ENCODE measurements around the gene ARID3C.

The ARID3C gene, protein sequence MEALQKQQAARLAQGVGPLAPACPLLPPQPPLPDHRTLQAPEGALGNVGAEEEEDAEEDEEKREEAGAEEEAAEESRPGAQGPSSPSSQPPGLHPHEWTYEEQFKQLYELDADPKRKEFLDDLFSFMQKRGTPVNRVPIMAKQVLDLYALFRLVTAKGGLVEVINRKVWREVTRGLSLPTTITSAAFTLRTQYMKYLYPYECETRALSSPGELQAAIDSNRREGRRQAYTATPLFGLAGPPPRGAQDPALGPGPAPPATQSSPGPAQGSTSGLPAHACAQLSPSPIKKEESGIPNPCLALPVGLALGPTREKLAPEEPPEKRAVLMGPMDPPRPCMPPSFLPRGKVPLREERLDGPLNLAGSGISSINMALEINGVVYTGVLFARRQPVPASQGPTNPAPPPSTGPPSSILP

DNA sequence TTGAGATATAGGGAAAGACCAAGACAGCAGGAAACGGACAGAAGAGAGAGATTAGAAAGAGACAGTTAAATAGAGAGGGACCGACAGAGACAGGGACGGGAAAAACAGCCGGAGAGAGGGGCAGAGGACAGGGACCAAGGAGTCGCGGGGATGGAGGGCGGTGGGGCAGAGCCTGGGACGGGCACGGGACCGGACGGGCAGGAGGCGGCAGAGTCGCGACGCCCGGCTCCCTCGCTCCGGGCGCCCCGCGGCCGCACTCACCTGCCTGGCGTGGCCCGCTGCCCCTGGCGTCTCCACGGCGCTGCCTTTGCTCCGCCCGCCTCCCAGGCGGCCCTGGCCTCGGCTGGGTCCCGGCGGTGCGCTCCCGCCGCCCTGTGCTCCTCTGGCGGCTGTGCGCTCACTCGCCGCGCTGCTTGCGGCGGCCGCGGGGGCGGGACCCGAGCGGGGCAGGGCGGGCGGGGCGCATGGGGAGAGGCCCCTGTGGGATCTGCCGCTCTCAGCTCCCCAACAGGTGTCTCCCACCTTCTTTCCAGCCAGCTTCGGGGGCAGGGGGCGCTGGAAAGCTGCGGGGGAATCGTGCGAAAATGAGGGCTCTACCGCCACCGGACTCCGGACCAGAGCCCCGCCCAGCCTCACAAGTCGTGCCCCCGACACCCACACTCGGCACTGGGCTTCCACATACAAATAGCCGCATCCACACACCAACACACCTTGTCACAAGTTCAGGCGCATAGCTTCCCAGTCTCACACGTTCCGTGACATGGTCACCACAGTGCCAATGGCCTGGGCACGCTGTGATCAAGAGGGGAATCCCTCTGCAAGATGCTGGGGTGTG lies at the start of gene ARID3C:
Gene ARID3C (minus strand): TSS at position 411 of the 835 bp plus-strand sequence. CDS start 1,052 bp downstream, outside the sequence.
- peak in 1 of 4 experiments; percentile 17 for DNase-seq

DNA sequence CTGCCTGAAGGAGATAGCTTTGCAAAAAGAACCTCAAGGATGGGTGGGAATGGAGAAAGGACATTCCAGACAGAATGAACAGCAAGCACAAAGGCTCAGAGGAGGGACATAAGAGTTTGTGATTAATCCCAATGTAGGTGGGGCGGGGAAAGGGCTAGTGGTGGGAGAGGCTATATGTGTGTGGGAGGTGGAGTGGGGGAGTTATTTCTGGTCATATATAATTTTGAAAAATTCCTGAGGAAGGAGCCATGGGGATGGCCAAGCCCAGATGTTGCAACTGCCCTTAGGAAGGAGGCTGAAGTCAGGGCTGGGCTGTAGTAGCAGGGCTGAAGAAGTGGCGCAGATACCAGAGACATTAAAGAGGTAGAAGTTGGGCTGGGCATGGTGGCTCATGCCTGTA lies 47.0 kb upstream of the ARID3C start:
- DNase-seq = no peak

DNA sequence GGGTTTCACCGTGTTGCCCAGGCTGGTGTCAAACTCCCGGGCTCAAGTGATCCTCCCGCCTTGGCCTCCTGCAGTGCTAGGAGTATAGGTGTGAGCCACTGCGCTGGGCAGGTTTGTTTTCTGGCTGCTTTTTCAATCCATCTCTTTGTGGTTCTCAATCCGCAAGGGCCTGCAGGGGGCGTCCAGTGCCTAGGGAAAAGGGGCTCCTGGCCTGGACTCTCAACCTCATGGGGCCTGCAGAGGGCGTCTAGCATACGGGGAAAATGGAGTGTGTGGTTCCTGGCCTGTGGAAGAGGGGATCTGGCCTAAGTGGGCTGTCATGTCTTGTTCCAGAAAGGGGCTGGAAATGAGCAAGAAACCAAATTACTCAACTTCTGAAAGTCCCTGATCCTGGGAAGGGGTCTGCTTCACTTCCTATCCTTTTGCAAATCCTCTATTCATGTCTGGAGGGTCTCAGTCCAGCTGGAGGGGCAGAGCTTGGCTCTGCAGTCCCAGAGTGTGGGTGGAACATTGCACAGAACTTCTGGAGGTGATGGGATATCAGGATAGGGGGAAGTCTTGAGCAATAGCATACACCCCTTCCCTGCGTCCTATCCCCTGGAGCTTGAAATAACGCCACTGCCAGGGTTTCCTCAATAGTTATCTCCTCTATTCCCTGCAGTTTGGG lies 46.3 kb upstream of the ARID3C start:
- DNase-seq = peak in 1 of 4 experiments; percentile 35

DNA sequence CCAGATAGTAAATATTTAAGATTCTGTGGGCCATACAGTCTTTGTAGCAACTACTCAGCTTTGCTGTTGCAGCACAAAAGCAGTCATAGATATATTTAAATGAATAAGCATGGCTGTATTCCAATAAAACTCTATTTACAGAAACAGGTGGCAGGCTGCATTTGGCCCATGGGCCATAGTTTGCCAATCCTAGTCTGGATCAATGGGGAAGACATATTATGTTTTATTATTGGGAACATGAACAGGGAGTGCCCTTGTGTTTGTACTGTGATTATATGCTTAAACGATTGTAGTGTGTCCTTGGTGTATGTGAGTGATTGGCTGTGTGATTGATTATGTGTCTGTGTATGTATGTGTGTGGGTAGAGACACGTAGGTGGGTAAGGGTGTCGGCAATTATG lies 45.6 kb upstream of the ARID3C start:
- no peak for DNase-seq

DNA sequence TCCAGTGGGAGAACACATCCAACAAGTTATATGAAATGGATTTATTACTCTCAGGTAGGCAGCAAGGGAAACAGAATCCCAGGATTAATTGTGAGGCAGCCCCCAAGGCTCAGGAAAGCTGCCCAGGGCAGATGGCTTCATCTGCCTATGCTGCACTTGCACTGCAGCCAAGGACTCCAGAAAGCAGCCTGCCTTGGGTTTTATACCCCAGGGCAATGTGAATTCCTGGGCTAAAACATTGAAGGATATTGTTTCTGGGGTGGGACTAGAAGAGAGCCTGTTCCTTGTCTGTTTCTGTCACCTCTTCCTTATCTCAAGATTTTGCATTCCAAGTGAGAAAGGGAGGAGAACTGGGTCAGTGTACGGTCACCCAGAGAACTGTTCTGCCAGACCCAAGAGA lies 42.4 kb upstream of the ARID3C start:
- DNase-seq = no peak

DNA sequence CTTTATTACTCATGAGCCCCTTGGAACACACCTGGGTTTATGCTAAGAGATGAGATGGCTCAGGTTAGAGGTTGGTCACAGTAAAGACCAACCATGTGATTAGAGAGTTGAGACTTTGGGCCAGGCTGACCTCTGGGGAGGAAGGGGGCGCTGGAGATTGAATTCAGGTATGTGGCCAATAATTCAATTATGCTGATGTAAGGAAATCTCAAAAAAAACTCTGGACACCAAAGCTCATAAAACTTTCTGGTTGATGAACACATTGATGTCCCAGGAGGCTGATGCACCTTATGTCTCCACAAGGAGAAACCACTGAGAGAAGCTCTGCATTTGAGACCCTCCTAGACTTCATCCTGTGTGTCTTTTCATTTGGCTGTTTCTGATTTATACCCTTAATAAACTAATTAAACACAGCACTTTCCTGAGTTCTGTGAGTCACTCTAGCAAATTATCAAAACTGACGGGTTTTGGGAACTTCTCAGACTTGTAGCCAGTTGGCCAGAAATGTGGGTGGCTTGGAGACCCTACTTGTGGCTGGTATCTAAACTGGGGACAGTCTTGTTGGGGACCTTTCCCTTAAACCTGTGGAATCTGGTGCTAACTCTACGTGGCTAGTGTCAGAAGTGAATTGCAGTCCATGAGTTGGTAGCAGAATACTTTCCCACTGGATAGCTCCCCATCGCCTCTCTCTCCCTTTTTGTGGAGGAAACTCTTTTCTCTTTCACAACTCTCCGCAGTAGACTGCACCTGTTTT lies 41.1 kb upstream of the ARID3C start:
- no peak for DNase-seq

DNA sequence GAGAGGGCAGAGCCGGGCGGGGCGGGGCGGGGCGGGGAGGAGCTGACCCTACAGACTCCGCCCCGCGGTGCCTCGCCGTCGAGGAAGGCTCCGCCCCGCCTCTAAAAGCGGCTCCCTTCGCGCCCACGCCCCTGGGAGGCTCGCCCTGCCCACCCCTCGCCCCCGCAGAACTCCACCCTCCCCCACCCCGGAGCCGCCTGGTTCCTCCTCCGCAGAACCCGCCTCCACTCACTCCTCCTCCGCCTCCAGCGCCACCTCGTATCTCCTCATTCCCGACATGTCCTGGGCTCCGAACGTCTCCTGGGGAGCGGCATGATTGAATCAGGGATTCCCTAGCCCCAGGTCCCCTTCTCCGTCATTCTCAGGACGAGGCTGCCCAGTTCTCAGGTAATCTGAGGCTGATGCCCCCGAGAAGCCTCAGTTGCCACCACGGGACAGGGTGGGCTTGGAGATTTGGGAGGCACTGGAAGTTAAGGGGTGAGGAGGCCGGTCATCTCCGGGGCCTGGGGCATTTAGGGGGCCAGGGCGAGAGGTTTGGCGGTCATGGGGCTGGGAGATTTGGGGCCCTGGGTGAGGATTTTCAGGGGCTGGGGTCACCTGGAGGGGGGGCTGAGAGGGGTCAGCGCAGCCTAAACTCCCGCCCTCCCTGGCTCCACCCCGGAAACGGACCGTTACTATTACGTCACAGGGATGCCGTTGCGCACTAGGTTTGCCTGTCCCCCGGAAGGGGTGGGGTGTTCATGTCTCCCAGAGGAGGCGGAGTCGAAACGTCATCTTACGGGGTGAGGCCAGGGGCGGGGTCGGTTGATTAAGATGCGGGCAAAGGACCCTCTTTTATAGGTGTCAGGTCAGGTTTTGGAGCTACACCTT lies 36.8 kb upstream of the ARID3C start:
- DNase-seq = peak; percentile 35 to 87 (median 62)

DNA sequence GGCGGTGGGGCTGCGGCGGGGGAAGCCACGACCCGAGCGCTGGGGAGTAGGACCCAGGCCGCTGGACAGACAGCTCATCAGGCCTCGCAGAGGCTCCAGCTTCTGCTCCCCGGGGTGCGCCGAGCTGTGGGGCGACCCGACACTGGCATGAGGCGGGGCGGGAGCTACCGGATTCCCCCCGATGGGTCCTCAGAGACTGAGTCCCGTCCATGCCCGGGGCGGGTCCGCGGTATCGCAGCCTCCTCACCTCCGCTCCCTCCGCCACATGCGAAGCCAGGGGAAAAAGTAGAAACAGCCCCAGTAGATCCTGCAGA lies 36.2 kb upstream of the ARID3C start:
- DNase-seq = no peak

DNA sequence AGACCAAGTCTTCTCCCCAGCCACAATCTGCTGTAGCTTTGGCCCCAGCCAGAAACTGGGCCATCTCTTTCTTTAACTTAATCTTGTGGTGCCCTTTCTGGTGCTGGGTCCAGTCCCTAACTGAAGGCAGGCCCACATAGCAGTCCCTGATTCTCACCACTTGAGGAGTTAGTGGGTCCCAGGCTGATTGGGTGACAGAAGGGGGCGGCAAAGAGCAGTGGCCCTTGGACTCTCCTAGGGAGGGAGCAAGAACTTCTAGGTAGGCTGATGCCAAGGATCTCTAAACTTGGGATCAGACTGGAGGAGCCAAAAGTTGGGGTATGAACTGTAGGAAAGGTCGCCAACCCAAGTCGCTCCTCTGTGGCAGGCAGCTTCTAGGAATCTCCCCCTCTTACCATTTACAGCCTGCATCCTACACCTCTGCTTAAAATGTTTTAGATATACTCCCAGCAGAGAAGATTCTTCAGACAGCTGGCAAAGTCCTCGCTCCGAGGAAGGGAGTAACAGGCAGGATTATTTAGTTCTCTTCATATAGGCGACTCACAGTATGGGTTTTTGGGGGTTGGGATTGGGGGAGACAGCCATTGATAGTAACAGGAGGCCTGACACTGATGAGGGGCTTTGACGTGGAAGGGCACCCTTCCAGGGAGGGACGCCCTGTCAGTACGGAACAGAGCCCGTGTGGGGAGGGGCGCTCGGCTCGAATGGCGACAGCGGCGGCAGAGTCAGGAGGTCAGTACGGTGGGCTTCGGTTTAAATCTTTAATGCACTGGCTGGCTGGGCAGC lies 35.6 kb upstream of the ARID3C start:
- peak in 3 of 4 experiments; percentile 8 to 34 (median 28) for DNase-seq

DNA sequence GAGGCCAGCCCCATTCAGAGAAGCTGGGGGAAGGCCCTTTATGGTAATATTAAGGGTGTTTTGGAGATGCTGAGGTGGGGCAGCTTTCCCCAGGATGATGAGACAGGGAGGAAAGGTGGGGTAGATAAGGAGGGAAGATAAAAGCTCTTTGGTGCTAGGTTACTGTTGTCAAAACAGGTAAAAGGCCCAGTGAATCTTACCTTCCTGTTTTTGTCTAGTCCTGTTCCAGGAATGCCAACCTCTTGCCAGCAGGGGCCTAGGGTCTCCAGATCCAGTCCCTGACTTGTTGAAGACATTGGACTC lies 34.4 kb upstream of the ARID3C start:
- no peak for DNase-seq

DNA sequence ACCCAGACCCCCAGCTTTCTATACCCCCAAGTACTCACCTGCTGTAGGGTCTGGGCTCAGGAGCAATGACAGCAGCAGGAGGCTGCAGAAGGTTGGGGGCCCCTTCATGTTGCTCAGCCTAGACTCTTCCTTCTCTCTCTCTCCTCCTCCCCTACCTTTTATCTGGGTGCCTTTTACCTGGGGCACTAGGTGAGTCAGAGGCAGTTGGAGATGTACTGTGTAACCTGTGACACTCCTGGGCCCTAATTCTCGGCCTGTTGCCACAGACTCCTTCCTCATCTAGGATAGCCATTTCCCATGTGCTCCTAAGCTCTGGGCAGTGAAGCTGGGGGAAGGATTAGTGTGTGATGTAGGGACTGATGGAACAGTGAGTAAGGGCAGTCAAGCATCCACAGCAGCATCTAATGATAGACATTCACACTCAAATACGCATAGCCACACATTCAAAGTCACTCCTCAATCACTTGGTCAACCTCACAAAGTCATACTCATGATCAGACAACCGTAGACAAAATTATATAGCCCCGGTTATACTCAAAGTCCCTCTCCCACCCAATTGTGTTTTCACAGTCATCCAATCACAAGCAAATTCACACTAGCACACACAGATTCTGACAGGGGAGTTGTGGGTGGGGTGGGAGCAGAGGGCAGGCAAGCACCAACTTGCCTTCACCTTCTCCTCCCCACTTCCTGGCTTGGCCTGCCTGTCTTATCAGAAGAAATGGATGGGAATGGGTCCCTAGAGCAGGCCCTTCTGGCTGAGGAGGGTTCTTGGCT lies 33.8 kb upstream of the ARID3C start, which contains the start of gene CCL27:
Gene CCL27 (minus strand): TSS at position 132 of the 777 bp plus-strand sequence. CDS start 24 bp downstream, at position 108.
- no peak for DNase-seq

DNA sequence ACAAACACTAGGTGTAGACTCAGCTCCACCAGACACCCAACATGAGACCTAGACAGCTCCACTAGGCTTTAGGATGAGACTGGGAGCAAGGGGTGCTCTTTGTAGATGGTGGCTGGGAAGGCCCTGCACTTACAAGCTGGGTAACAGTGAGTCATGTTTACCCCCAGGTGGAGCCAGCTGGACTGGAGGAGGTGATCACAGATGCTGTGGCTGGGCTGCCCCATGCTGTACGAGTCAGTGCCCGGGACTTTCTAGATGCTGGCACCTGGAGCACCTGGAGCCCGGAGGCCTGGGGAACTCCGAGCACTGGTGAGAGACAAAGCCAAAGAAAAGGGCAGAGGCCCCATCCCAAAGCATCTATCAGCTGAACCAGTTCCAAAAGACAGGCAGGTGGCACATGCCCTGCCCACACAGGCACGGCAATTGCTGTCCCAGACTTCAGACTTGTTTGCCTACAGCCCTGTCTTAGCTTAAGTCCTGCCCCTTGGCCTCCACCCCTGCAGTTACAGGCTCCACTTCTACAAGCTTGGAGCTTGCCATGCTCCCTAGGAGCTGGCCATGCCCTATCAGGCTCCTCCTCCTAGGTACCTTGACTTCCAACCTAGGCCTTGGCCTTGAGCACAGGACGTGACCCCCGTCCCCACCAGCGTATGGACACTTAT lies 30.9 kb upstream of the ARID3C start:
- no peak for DNase-seq

DNA sequence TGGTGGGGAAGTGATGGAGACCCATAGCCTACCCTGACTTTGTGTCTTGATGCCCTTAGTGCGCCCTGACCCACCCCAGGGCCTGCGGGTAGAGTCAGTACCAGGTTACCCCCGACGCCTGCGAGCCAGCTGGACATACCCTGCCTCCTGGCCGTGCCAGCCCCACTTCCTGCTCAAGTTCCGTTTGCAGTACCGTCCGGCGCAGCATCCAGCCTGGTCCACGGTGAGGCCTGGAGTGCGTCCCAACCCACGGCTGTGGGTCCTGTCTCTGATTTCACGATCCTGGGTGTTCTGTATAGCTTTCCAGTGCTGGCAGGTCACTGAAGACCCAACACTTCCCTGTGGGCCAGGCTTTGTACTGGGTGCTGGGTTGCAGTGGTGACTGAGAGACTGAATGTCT lies 29.6 kb upstream of the ARID3C start:
- DNase-seq = no peak

DNA sequence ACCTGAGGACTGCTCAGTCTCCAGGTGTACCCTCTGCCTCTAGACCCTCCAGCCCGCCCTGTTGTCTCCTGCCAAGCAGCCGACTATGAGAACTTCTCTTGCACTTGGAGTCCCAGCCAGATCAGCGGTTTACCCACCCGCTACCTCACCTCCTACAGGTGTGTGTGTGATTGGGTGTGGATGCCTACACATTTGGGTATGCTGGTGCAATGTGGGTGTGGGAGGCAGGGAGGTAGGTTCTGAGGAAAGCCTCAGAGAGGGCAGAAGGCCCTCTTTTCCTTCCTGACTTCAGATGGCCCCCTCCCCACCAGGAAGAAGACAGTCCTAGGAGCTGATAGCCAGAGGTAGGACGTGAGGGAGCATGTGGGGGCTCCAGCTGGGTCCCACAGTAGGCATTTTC lies 28.1 kb upstream of the ARID3C start:
- no peak for DNase-seq

DNA sequence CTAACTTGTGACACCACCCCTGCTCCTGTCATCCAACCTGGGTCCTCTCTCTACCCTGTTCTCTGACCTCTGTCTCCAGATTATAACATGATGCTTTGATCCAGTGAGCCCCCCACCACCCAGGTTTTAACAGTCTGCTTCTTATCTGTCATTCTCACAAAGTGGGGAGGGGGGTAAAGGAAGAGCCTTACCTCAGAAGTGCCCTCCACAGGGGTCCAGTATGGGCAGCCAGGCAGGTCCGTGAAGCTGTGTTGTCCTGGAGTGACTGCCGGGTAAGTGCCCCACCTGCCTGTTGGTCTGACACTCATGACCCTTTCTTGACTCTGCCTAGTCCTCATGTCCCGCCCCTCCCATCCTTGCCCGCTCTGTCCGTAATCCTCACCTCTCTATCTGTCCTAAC lies 26.5 kb upstream of the ARID3C start:
- no peak for DNase-seq

DNA sequence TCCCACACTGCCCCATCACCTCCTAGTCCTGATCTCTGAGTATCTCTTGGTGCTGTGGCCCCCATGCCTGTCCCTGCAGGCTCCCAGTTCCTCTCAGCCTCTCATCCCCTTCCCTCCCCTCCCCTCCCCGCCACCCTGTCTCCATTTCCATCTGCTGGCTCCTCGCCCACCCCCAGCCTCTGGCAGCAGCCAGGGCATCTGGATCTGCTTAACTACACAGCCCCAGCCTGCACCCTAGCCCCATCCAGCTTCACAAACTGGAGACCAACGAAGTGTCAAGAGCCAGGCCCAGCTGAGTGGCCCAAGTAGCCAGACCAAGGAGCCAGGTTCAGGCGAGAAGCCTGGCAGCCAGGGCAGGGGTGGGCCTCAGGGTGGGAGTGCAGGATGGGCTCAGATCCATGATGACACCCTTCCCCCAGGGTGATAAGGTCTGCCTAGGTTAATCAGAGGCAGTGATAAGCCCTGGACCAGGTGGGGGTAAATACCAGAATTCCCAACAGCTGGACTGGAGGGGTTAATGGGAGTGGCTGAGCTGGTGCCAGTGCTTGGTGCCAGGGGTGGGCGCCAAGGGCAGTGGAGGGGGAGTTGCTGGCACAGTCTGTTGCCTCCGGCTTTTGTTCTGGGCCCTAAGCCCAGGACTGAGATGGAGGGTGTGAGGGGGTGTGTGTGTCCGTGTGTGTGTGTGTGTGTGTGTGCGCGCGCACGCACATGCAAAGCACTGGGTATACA lies 25.6 kb upstream of the ARID3C start:
- no peak for DNase-seq

DNA sequence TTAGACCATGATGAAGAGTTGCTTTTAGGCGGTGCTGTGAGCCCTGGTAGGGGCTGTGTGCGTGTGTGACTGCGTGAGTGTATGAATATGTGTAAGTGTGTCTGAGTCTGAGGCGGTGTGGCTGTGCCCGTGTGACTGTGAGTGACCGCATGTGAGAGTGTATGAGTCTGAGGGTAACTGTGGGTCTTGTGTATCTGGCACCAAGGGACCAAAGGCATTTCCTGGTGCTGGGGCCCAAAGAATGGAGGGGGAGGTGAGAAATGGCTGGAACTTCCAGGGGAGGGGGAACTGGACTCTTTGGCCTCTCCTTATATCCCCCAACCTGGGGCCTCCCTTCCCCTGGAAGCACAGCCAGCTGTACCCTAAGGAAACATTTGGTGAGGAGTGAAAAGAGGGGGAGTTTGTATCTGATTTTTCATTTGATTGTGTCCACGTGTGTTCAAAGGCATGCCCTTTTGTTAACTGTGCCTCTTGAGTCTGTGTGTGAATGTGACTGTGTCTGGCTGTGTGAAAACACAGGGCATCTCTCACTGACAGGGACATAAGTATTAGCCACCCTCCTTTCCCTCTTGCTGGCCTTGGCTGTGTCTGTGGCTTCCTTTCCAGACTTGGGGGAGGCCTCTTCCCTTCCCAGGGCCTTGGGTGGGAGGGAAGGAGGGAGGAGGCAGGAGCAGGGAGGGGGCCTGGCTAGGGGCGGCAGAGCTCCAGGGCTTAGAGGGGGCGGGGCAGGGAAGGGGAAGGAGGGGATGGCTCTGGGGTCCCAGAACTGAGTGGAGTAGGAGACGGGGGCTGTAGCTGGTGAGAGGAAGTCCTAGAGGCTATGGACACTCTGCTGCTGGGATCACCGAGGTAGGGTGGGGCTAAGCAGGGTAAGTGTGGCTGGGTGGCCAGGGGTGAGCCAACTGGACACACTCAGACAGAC lies 24.5 kb upstream of the ARID3C start:
- DNase-seq = no peak

DNA sequence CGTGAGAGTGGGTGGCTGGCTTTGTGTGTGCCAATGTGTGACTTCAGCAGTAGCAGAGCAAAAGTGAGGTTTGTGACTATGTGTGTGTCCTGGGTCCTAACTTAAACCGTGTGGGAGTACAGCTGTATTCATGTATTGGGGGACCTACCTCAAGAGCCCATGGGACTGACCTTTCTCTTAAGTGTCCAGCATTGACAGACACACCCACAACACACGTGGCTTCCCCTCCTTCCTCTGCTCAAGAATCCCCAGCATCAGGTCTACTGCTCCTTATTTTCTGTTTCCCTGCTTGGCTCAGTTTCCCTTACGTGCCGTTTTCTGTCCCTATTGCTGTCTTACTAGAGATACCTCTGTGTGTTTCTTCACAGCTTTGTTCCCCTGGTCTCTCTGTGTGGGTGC lies 23.7 kb upstream of the ARID3C start:
- DNase-seq = no peak
